Measurements from ENCODE around the gene PCDHGB4.

- TF ChIP-seq POLR2A (IDR thresholded peaks at IDR 0.05; ENCODE audit: low read length) (no peak), GATA1 (IDR thresholded peaks at IDR 0.05; ENCODE audit: low read depth, low read length) (no peak)
These were observed 34.0 kb downstream of the PCDHGB4 start for GRCh38 chr5:141421489-141421855.

Data from erythroblast (primary cell).